ENCODE results near the gene NPEPPS.
"Not testable (repeated sequence)": the region's sequence is repeated elsewhere in the genome, so short reads cannot be mapped to it uniquely, and the experiment has no call there.

GRCh38 chr17:47502122-47502731, 28.7 kb upstream of the NPEPPS start:
- TF ChIP-seq CTCF (IDR thresholded peaks at IDR 0.05; ENCODE audit: insufficient read depth, low read depth, low read length); EZH2 (IDR thresholded peaks at IDR 0.05; ENCODE audit: insufficient read depth, low read length): not testable (repeated sequence)
